Hepatocyte (in vitro differentiated cells): ENCODE results near the gene CALB2.

ENCODE experiments used
- CTCF ChIP-seq: fragments of 200-600 bp; sonication (generic); IDR thresholded peaks from 2 replicates; pipeline ENCODE4 v1.5.1; 2016; ENCODE audit warnings: antibody characterized with exemption, mild to moderate bottlenecking; ENCODE audit not compliant: poor library complexity
- EZH2 ChIP-seq: fragments of 200-600 bp; sonication (generic); IDR thresholded peaks from 2 replicates; pipeline ENCODE4 v1.6.1; 2016; ENCODE audit warnings: antibody characterized with exemption, mild to moderate bottlenecking, borderline replicate concordance

GRCh38 chr16:71364133-71364681, 5.7 kb downstream of the CALB2 start:
- TF ChIP-seq CTCF (no peak), EZH2 (no peak)
